Right hindlimb (tissue), 1 donor: ENCODE data around the gene TREH.
A peak's percentile ranks its signal among the peaks of the same experiment; 100 is the strongest.
"Not testable (repeated sequence)": the region's sequence is repeated elsewhere in the genome, so short reads cannot be mapped to it uniquely, and the experiment has no call there.

Experiments used
- DNase-seq: peaks from one replicate; pipeline ENCODE4 v3.0.0-alpha.2; 2018

The TREH gene

GRCh38 chr11:118694771-118695170 is 15.3 kb upstream of the TREH start:
- no peak for DNase-seq

- no peak for DNase-seq
Observed at GRCh38 chr11:118694185-118694584, 14.7 kb upstream of the TREH start.

- DNase-seq, result no peak
Observed at GRCh38 chr11:118691926-118692830, 12.7 kb upstream of the TREH start.

GRCh38 chr11:118690553-118691304 is 11.3 kb upstream of the TREH start:
- DNase-seq, result no peak

- DNase-seq, result peak; percentile 95
Observed at GRCh38 chr11:118689852-118690552, 10.6 kb upstream of the TREH start.

- DNase-seq, result no peak
Observed at GRCh38 chr11:118689503-118689851, 10.0 kb upstream of the TREH start.

- DNase-seq, result no peak
Observed at GRCh38 chr11:118688851-118689502, 9.5 kb upstream of the TREH start.

GRCh38 chr11:118688339-118688738 is 8.9 kb upstream of the TREH start:
- DNase-seq, result not testable (repeated sequence)

GRCh38 chr11:118687906-118688305 is 8.5 kb upstream of the TREH start:
- no peak for DNase-seq

GRCh38 chr11:118684187-118684586 is 4.7 kb upstream of the TREH start:
- DNase-seq, result no peak

- not testable (repeated sequence) for DNase-seq
Observed at GRCh38 chr11:118682939-118683338, 3.5 kb upstream of the TREH start.

- DNase-seq, result no peak
Observed at GRCh38 chr11:118682372-118682771, 2.9 kb upstream of the TREH start.

- not testable (repeated sequence) for DNase-seq
Observed at GRCh38 chr11:118678908-118679307, 542 bp downstream of the TREH start.

- no peak for DNase-seq
Observed at GRCh38 chr11:118677977-118678376, 1.5 kb downstream of the TREH start.

- DNase-seq, result no peak
Observed at GRCh38 chr11:118674082-118674435, 5.4 kb downstream of the TREH start.

GRCh38 chr11:118673361-118674081 is 5.9 kb downstream of the TREH start:
- DNase-seq, result no peak

- no peak for DNase-seq
Observed at GRCh38 chr11:118672846-118673245, 6.6 kb downstream of the TREH start.

GRCh38 chr11:118671254-118671653 is 8.2 kb downstream of the TREH start:
- no peak for DNase-seq

- no peak for DNase-seq
Observed at GRCh38 chr11:118670063-118670462, 9.4 kb downstream of the TREH start.

- no peak for DNase-seq
Observed at GRCh38 chr11:118666371-118666770, 13.1 kb downstream of the TREH start.

- no peak for DNase-seq
Observed at GRCh38 chr11:118663902-118664301, 15.5 kb downstream of the TREH start.

GRCh38 chr11:118663381-118663780 is 16.1 kb downstream of the TREH start:
- DNase-seq, result no peak
